ENCODE measurements around the gene ZDHHC22.

The ZDHHC22 gene

GRCh38 chr14:77084985-77085384 is 56.6 kb downstream of the ZDHHC22 start:
- H3K36me3 ChIP-seq (ENCODE audit: control insufficient read depth, insufficient read depth, low read length): no peaks in the 10 kb centered on the region
- no peak overlapping the region for H3K27ac ChIP-seq (ENCODE audit: insufficient read depth, low read length, poor library complexity, severe bottlenecking)
- H3K4me3 ChIP-seq (ENCODE audit: insufficient read depth, low read depth, low read length, poor library complexity, severe bottlenecking): no peak overlapping the region
- H3K4me1 ChIP-seq (ENCODE audit: control insufficient read depth, insufficient read depth, low read length, poor library complexity, severe bottlenecking): no peaks in the 10 kb centered on the region
- H3K27me3 ChIP-seq (replicated peaks; ENCODE audit: control insufficient read depth, insufficient read depth, low read length, poor library complexity, severe bottlenecking): no peaks in the 10 kb centered on the region
- no peak for DNase-seq
- H3K9me3 ChIP-seq (ENCODE audit: control insufficient read depth, low read length): no peaks in the 10 kb centered on the region

GRCh38 chr14:77083082-77083481 is 58.5 kb downstream of the ZDHHC22 start:
- Histone ChIP-seq H3K4me3 (ENCODE audit: insufficient read depth, low read depth, low read length, poor library complexity, severe bottlenecking) (no peak overlapping the region), H3K27ac (ENCODE audit: insufficient read depth, low read length, poor library complexity, severe bottlenecking) (no peak overlapping the region), H3K4me1 (ENCODE audit: control insufficient read depth, insufficient read depth, low read length, poor library complexity, severe bottlenecking) (no peaks in the 10 kb centered on the region), H3K9me3 (ENCODE audit: control insufficient read depth, low read length) (no peaks in the 10 kb centered on the region), H3K36me3 (ENCODE audit: control insufficient read depth, insufficient read depth, low read length) (no peaks in the 10 kb centered on the region), H3K27me3 (replicated peaks; ENCODE audit: control insufficient read depth, insufficient read depth, low read length, poor library complexity, severe bottlenecking) (no peaks in the 10 kb centered on the region)
- no peak for DNase-seq

- Histone ChIP-seq H3K36me3 (ENCODE audit: control insufficient read depth, insufficient read depth, low read length) (no peaks in the 10 kb centered on the region), H3K4me1 (ENCODE audit: control insufficient read depth, insufficient read depth, low read length, poor library complexity, severe bottlenecking) (no peaks in the 10 kb centered on the region), H3K4me3 (ENCODE audit: insufficient read depth, low read depth, low read length, poor library complexity, severe bottlenecking) (no peak overlapping the region), H3K9me3 (ENCODE audit: control insufficient read depth, low read length) (no peaks in the 10 kb centered on the region), H3K27ac (ENCODE audit: insufficient read depth, low read length, poor library complexity, severe bottlenecking) (no peak overlapping the region), H3K27me3 (replicated peaks; ENCODE audit: control insufficient read depth, insufficient read depth, low read length, poor library complexity, severe bottlenecking) (no peaks in the 10 kb centered on the region)
- DNase-seq: no peak
Measured at GRCh38 chr14:77082356-77082755, 59.2 kb downstream of the ZDHHC22 start.
